HG03565 (cell line): ENCODE measurements around the gene DBX2.
"Not testable (repeated sequence)": the region's sequence is repeated elsewhere in the genome, so short reads cannot be mapped to it uniquely, and the experiment has no call there.

ENCODE experiments used
- ATAC-seq: cut with Tn5 transposase; IDR thresholded peaks from one replicate; pipeline ENCODE4 v1.9.1; 2021; ENCODE audit warnings: mild to moderate bottlenecking, moderate library complexity; ENCODE audit not compliant: unreplicated experiment

DBX2 gene

DNA sequence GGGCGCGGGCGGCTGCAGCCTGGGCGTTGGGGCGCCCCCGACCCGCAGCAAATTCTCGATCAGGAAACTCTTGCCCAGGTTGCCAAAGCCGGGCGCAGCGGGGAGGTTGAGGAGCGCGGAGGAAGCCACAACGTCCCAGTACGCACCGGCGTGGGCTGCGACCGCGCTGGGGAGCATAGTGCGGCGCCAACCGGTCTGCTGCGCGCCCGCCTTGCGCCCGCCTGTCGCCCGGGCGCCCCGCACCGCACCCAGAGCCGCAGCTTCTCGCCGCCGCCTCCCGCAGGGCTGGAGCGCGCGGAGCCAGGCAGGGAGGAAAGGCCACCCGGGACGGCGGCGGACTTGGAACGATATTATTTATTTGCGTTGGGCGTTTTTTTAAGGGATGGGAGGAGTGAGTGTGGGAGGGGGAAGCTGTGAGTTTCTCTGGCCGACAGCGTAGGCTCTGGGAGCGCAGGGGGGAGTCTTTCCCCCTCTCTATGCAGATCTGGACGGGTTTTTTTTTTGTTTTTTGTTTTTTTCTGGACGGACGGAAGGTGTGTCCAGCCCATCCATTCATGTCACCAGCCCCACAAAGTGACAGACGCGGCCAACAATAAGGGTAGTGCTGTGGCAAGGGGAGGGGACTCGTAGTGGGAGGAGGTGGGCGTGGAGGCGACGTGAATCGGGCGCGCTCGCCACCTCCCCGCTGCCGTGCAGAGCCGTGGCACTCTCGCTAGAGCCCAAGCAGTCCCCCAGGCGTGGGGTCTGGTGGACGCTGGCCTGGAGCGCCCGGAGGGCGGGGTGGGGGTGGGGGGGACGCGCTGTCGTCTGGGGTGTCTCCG, at the start of gene DBX2:
Gene DBX2 (minus strand): TSS at position 349 of the 821 bp plus-strand sequence. CDS start 172 bp downstream, at position 177.
- ATAC-seq = no peak

DNA sequence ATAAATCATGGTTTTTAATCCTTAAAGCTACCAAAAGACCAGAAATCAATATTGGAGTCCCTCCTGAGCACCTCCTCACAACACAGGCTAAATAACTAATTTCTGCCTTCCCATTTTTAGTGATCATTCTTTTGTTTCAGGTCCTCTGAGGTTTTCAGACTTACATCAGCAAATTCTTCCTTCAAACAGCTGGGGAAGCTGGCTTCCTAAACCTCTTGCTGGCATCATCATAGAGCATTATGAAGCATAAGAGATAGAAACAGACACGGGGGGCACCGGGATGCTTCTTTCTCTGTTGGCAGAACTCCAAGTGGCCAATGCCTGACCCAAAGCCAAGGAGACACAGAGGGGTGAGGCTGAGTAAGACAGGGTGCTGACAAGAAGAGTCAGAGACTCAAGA, 47.9 kb upstream of the DBX2 start:
- no peak for ATAC-seq

DNA sequence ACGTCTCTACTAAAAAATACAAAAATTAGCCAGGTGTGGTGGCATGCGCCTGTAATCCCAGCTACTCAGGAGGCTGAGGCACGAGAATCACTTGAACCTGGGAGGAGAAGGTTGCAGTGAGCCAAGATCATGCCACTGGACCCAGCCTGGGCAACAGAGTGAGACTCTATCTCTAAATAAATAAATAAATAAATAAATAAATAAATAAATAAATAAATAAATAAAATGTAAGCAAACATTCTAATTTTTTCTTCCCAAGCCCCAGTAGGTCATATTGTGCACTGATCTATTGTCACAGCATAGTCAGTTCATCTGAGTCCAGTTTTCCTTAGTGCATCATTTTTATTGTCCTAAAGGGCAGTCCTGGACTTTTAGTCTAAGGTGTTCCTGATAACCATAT, 44.5 kb upstream of the DBX2 start:
- not testable (repeated sequence) for ATAC-seq

DNA sequence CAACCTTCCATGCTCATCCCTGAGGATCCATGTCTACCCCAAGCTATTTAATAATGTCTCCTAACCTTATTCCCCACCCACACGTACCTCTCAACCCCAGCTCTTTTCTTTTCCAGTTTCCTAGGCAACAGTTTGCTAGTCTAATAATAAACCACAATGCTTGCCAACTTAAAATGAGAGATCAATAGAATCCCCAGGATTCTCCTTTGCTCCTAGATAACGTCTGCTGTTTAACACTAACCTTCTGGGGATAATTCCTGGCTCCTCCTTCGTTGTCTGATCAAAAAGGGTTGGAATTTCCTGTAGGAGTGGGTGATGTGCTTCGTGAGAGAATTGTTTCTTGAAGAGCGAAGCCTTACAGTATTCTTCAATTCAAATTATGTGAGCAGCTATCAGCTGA, 42.2 kb upstream of the DBX2 start:
- no peak for ATAC-seq

DNA sequence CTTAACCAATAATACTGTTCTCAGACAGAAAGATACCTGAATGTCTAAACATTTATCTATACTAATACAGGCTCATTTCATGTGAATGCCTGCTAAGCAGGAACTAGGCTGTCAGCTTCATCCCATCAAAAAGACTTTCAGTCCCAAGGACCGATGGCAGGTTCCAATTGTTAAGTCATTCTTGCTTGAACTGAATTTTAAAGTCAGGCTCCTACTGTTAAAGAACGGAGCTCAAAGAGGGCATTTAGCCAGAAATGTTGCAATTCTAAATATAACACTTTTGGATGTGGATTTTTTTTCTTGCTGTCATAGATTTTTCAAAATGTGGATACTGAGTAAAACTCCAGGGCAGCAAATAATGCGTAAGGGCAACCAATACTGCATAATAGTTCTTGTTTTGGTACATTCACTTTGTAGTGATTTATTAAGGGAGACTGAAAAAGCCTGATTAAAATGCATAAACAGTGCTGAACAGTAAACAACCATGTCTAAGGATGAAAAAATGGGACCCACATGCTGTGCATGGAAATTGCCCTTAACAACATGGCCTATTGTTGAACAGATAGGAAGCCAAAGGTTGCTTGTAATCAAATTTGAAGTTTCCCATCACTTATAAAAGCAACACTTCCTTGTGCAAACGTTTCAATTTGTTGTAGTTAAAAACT, 38.6 kb upstream of the DBX2 start:
- ATAC-seq = no peak

DNA sequence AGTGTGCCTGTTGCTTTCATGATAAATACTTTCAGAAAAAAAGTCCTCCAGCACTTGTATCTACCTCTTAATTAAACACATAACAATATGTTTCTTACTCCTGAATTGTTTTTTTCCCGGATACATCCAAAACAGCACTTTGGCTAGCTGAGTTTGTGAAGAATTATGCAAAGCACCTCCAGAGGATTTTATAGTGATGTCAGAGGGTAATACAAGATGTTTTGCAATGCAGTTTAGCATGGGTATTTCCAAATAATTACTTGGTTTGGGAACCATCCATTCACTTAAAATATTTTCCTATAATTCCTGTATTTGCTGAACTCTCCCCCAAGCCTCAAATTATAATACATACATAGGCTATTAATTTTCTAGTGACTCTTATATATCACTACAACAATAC, 37.7 kb upstream of the DBX2 start:
- ATAC-seq = no peak

DNA sequence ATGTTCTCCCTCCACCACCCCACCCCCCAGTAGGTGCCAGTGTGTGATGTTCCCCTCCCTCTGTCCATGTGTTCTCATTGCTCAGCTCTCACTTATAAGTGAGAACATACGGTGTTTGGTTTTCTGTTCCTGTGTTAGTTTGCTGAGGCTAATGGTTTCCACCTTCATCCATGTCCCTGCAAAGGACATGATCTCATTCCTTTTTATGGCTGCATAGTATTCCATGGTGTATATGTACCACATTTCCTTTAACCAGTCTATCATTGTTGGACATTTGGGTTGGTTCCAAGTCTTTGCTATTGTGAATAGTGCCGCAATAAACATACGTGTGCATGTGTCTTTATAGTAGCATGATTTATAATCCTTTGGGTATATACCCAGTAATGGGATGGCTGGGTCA, 33.3 kb upstream of the DBX2 start:
- not testable (repeated sequence) for ATAC-seq

DNA sequence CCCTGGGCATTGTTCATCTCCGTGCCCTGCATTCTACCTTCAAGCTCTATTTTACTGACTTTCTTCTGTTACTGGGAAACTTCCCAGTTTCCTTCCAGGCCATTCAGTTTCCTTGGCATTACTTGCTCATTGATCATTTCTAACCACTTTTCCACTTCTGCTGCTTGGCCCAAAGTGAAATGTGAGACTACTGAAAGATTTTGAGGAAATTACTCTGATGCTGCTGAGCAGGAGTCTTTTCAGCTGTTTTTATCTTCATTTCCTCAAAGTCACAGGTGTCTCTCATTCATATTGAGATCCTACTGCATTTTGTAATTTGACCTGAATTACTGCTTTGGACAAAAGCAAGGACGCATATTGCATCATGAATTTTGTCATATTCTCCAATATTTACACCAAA, 26.4 kb upstream of the DBX2 start:
- ATAC-seq = no peak

DNA sequence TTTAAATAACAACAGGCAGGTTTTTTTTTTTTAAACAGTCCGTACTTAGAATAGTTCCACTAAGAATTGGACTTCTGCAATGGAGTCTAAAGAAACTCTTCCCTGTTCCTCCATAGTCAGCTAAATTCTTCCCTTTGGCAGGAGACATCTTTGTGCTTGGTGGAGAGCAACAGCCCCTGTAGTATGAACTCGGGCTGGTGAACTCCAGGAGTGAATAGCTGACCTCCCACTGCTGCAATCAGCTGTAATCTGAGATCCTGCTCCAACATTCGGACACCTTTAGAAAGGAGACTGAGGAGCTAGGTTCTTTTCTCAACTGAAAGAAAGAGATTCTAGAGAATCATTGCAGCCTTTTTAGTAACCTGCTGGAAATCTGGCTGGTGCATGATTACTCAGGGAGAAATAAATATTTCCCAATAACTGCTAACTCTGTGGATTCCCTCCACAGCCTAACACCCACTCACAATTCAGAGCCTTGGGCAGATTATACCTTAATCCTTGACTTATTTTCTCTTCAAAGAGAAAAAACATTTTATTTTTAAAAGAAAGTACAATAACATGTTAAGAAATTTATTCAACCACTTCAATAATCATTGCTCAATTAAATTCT, 25.6 kb upstream of the DBX2 start:
- ATAC-seq = no peak

DNA sequence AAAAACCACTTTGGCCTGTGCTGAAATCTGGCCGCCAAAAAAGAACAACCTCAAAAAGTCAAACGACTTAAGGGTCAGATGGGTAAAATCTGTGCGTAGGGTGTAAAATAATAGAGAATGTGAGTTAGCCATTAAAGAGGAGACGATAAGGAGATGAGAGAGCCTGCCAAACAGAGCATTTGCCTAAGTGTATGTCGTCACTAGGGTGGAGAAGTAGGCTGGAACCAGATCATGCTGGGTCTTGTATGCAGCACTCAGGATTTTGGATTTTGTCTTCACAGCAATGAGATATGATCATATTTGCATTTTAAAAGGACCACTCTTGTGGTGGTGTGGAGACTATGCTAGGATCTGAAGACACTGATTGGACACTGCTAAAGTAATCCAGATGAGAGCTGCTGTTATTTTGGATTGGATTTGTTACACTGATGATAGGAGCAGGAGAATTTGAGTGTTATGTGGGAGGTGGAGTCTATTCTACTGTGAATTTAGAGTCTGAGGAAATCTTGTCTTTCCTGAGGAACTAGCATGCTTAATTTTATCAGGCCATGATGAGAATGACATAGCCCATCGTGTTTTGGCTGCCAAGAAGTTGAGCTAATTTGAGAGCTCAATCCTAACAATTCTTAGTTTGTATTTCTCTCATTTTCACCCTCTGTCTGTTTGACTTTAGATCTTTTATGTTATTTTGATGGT, 24.8 kb upstream of the DBX2 start:
- ATAC-seq = no peak

DNA sequence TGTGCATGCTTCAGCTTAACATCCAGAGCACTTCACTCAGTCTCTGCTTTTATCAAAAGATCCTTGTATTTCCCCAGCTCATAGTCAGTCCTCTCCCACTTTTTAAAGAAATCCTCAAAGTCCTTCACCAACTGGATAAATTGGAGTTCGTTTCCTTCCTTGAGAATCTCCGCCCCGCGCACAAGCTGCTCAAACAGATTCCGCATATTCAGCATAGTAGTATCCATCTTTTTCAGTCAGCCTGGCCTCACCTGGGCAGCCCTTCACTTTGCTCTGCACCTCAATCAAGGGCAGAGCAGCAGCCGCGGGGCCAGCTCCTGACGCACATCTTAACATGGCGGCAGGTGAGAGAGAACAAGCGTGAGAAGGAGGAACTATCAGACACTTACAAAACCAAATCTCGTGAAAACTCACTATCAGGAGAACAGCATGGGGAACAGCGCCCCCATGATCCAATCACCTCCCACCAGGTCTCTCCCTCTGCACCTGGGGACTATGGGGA, 14.3 kb upstream of the DBX2 start:
- ATAC-seq = no peak

DNA sequence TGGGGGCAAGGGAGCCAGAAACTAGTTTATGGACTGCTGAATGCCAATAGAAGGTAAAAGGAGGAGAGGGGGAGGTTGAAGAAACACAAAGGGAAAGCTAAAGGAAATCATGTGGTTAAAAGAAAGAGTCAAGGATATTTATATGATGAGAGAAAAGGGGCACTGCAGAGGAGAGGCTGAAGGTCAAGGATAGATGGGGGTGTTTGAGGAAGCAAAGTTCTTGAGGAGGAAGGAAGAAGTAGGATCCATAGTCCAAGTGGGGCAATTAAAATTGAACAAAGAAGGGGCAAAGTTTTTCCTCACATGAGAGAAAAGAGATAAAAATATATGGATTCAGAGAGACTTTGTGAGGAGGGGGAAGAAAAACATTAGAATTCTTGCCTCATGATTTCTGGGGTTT, 10.1 kb upstream of the DBX2 start:
- no peak for ATAC-seq

DNA sequence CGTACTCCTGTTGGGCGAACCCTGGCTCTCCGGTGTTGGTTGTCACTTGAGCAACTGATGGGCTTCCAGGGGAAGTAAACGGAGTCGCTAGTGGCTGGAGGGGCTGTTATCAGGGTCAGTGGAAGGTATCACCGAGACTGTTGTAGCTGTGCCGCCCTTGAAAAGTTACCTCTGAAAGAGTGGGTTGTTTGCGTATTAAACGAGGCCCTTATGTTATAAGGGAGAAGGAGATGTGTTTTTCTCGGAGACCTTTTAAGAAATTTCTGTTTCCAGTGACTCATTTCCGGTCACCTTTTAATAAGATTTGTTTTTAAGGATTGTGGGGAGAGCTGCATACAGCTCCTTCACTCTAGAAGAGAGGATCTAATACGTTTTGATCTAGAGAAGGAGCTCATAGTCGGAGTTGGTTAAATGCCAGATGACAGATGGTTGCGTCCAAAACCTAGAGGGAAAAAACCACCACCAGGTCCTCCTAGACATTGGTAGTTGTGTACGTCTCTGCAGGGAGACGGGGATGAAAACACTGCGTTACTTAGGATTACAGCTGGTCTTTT, 750 bp upstream of the DBX2 start:
- no peak for ATAC-seq

DNA sequence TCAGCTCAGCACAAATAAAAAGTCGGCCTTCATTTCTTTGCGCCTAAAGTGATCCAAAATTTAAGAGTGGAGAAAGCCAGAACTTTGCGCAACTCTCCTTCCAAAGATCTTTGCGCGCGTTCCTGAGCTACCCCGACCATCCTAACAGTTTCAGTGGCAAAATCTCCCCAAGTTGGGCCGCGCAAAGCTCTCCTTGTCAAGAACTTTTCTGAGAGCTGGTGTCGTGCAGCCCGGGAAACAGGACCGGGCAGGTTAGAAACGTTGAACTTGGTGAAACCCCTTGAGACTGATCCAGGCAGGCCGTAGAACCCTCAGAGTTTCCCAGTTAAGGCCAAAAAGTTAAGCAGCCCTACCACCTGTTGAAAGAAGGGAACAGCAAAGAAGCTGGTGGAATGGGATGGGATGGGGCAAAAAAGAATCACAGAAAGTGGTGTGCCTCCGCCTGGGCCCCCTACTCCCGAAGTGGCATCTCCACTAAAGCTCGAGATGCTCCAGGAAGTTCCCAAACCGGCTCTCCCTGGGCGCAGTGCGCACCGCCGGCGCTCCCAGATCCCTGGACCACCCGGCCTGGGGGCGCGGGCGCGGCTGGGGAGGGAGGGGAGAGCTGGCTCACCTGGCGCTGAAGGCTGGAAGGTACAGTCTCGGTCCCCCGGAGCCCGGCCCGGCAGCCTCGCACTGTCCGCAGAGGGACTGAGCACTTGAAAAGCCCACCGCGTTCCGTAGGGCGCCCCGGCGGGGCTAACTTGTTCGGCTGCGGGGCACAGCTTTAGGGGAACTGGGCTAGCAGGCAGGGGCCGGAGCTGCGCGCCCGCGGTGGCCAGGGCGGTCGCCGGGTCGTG, 768 bp downstream of the DBX2 start:
- no peak for ATAC-seq

DNA sequence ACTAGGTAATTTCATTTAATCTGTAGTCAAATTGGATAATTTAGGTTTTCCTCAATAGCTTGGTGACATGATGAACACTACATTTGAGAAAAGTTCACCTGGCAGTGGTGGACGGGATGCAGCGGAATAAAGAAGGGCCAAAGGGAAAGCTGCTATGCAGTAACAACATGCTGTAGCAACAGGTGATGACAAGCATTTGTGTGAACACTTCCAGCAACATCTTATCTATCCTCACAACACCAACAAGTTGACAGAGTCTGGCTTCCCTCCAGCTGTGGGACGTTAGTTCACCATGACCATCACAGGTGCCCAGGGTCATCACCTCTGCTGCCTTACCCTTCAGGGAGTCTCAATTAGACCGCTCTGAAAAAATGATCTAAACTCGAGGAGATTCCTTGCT, 8.3 kb downstream of the DBX2 start:
- no peak for ATAC-seq

DNA sequence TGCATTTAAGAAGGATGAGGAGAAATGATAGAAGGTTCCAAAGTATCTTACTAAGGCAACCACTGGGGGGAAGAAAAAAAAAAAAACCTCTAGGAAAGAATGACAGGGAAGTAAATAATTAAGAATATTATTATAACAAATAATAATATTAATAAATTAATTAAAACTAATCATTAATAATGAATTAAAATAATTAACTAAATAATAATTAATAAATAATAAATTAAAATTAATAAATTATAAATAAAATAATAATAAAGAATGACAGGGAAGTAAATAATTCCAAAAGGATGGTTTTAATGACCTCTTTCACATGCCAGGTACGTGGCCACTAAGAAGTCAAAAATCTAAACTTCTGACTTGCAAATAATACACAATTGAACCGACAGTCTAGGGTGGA, 9.9 kb downstream of the DBX2 start:
- ATAC-seq = no peak

DNA sequence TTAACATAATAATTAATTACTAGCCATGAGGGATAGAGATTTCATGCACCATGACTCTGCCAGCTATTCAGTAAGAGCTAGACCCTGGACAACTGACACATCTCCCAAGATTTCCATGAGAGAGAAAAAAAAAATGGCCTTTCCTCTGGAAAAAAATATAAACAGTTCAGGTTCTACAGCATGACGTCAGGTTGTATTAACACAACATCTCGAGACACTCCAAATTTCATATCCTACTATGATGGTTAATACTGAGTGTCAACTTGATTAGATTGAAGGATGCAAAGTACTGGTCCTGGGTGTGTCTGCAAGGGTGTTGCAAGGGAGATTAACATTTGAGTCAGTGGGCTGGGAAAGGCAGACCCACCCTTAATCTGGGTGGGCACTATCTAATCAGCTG, 11.1 kb downstream of the DBX2 start:
- no peak for ATAC-seq

DNA sequence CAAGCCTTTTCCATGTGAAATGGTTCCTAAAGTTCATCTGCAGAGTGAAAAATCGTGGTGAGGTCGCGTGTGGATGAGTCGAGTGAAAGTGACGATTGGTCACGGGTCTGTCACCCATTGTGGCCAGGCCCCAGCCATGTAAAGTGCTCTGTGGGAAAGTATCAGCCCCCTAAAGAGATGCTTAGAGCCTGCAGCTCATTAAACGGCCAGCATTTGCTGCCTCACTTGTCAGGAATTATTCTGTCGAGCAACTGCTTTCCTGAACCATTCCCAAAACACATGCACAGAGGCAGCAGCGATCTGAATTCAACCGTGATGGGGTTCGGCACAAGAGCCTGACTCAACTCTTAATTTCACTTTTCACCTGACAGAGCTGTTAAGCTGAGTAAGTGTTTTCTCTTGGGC, 16.0 kb downstream of the DBX2 start:
- no peak for ATAC-seq

DNA sequence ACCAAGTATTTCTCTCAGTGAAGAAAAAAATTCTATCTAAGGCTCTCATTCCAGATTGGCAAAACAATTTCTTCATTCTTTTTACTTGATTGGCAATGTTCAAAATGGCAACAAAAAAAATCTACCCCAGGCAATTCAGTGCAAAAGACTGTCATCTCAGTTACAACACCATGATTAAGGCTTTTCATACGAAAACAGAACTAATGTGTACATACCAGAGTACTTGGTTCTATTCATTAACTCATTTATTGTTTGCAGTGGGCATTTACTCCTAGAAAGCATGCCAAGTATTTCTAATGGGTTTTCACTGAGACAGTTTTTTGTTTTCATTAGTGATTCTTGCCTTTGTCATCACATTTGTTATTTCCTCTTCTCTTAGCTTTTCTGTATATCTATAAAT, 33.0 kb downstream of the DBX2 start:
- ATAC-seq = no peak

DNA sequence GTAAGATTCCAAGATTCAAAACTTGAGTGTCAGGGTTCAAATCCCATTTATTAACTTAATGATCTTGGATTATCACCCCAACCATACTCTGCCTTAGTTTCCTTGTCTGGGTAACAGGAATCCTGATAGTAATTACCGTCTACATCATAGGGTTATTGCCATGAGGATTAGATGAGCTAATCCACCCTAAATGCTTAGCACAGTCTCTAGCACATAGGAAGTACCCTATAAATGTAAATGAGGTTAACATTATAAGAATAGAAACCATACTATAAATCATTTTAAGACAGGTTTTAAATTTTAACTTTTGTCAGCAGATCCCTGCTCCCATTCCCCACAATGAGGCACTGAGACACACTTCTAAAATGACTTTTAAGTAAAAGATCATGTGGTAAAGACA, 36.5 kb downstream of the DBX2 start:
- ATAC-seq = no peak
